Progenitor cell of endocrine pancreas (in vitro differentiated cells): ENCODE data around the gene PSMA4. TPM values are rescaled to one million over a fixed set of nuclear protein-coding genes. Genes with fewer than 3 reads are reported as not detected.
A peak's percentile ranks its signal among the peaks of the same experiment; 100 is the strongest.

Source experiments
- DNase-seq: peaks from one replicate; pipeline ENCODE4 v3.0.0; 2021; ENCODE audit warnings: low spot score; ENCODE audit not compliant: unreplicated experiment
- H3K27ac Mint-ChIP-seq: 2 replicates; pipeline ENCODE4 v1.8.0; 2021; ENCODE audit warnings: mild to moderate bottlenecking, moderate library complexity, mixed read lengths
- H3K27me3 Mint-ChIP-seq: 2 replicates; pipeline ENCODE4 v1.8.0; 2021; ENCODE audit warnings: mixed read lengths
- H3K36me3 Mint-ChIP-seq: 2 replicates; pipeline ENCODE4 v1.8.0; 2022; ENCODE audit warnings: mixed read lengths; ENCODE audit not compliant: insufficient read depth
- H3K4me1 Mint-ChIP-seq: 2 replicates; pipeline ENCODE4 v1.8.0; 2021; ENCODE audit warnings: low read depth, mixed read lengths
- H3K4me3 Mint-ChIP-seq: 2 replicates; pipeline ENCODE4 v1.8.0; 2021; ENCODE audit warnings: low read depth, mild to moderate bottlenecking, moderate library complexity, mixed read lengths
- H3K9me3 Mint-ChIP-seq: 2 replicates; pipeline ENCODE4 v1.8.0; 2021; ENCODE audit warnings: low read depth, mixed read lengths
- total RNA-seq: library from RNA; stranded (reverse); gene quantifications from 2 replicates; pipeline ENCODE4 v1.2.1, GENCODE V29; 2021
- TF ChIP-seq, protein P1 (sequence below): fragments of 200-600 bp; sonication (generic); IDR thresholded peaks from one replicate; pipeline ENCODE4 v1.5.0; 2021; ENCODE audit warnings: antibody characterized with exemption, mild to moderate bottlenecking; ENCODE audit not compliant: unreplicated experiment

Gene PSMA4
- total RNA-seq, 1 donor from 2014 or later = 214 TPM

DNA sequence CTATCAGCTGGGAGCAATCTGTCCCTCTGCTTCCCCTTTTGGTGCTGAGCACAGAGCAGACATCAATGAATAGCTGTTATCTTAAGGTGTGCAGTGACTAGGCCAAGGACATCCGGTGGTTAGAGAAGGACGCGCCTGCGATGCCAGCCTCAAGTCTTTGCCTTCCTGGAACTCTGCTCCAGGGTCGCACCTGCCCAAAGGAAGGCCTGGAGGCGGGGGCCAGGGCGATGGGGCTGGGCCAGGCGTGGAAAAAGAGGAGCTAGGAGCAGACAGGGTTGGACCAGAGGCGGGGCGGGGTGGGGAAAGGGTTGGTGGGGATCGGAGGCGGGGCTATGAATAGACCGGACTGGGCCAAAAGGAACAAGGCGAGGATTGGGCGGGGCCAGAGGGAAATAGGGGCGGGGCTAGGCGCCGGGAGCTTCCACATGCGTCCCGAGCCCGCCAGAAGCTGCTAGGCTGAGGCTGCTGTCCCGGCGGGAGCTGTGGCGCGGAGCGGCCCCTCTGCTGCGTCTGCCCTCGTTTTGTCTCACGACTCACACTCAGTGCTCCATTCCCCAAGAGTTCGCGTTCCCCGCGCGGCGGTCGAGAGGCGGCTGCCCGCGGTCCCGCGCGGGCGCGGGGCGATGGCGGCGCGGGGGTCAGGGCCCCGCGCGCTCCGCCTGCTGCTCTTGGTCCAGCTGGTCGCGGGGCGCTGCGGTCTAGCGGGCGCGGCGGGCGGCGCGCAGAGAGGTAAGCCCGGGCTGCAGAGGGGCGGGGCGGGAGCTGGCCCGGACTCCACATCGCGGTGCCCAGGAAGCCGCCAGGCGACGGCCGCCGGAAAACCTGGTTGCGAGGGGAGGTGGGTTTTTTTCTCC is 25.1 kb downstream of the PSMA4 start, which contains the start of gene CHRNA5:
TSS of gene CHRNA5 (plus strand) at position 424 of the 854 bp plus-strand sequence. CDS start at position 624, 200 bp downstream.
- Mint-ChIP-seq H3K27me3 (peaks cover 39% of the 10 kb centered on the region), H3K4me1 (peaks cover 6% of the 10 kb centered on the region), H3K9me3 (no peaks in the 10 kb centered on the region), H3K4me3 (peak within 1 kb of the TSS; percentile 84), H3K27ac (peak within 1 kb of the TSS; percentile 87), H3K36me3 (no peaks in the 10 kb centered on the region)
- DNase-seq = peak; percentile 95
- TF ChIP-seq, protein P1, sequence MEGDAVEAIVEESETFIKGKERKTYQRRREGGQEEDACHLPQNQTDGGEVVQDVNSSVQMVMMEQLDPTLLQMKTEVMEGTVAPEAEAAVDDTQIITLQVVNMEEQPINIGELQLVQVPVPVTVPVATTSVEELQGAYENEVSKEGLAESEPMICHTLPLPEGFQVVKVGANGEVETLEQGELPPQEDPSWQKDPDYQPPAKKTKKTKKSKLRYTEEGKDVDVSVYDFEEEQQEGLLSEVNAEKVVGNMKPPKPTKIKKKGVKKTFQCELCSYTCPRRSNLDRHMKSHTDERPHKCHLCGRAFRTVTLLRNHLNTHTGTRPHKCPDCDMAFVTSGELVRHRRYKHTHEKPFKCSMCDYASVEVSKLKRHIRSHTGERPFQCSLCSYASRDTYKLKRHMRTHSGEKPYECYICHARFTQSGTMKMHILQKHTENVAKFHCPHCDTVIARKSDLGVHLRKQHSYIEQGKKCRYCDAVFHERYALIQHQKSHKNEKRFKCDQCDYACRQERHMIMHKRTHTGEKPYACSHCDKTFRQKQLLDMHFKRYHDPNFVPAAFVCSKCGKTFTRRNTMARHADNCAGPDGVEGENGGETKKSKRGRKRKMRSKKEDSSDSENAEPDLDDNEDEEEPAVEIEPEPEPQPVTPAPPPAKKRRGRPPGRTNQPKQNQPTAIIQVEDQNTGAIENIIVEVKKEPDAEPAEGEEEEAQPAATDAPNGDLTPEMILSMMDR = no peak

DNA sequence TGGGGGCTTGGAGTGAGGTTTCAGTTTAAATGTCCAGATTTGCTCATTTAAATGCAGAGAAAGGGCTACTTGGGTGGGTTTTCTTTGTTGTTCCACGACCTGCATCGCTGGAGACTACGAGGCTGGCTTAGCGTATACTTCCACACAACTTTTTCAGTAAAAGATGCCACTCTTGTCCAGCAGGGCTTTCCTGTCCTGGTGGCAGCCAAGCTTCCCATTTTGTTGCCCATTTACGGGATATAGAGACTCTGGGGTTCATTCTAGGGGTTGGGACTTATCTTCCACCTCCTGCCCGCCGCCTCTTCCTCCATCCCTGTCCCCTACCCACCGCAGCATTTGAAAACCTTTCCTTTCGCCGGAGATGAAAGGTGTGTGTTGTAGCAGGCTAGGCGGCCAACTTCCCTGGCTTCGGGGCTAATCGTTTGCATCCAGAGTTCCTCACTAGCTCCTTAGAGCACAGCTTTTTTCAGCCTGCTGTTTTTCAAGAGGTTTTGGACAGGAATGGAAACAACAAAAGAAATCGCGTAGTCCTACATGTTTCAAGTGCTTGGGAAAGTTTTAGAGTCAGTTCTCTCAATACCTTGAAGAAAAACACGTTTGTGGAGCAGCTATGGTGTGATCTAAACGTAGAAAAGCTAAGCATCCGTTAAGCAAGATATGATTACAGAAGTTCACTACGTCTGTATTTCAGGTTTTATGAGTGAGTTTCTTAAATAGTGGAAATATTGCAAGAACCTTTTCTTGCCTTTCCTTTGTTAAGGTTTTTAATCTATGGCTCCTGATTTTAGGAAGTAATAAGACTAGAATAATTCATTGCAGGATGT is 25.9 kb downstream of the PSMA4 start:
- no peaks in the 10 kb centered on the region for H3K36me3 Mint-ChIP-seq
- H3K4me1 Mint-ChIP-seq = peaks cover 6% of the 10 kb centered on the region
- TF ChIP-seq, protein P1 = peak; percentile 32

DNA sequence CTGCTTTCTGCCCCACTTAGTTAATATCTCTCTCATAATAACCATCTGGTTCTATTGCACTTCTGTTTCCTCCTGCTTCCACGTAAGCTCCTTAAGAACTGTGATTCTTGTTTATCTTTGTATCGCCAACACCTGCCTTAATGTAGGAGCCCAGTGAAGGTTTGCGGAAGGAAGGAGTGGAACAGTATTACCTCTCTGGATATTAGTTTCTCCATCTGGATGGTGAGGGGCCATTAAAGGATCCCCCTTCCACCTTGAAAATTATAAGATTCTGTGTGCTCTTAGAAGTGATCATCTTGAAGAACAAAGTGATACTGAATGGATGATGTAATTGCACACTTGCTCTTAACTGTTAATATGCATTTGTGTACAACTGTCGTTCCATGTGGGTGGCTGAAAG is 27.3 kb downstream of the PSMA4 start:
- Mint-ChIP-seq H3K4me3 (no peak overlapping the region), H3K36me3 (no peaks in the 10 kb centered on the region), H3K27me3 (peaks cover 29% of the 10 kb centered on the region), H3K27ac (no peak overlapping the region), H3K9me3 (no peaks in the 10 kb centered on the region), H3K4me1 (peaks cover 6% of the 10 kb centered on the region)
- no peak for DNase-seq
- TF ChIP-seq, protein P1 = no peak

More for the DNA sequence above, 25.9 kb downstream of the PSMA4 start:
- peak overlapping the region; percentile 87 for H3K27ac Mint-ChIP-seq
- no peak for DNase-seq
- peak overlapping the region; percentile 84 for H3K4me3 Mint-ChIP-seq
- peaks cover 39% of the 10 kb centered on the region for H3K27me3 Mint-ChIP-seq
- H3K9me3 Mint-ChIP-seq = no peaks in the 10 kb centered on the region

DNA sequence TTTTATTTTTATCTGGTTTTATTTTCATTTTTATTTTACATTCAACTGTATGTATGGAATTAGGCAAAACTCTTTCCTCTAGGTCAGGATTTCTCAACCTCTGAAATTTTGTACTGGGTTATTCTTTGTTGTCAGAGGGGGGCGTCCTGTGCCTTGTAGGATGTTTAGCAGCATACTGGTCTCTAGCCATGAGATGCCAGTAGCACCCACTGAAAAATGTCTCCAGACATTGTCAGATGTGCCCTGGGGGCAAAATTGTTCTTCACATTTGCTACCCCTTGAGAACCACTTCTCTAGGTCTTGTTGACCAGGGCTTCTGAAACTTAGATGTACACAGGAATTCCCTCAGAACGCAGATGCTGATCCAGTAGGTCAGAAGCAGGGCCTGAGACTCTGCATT is 30.5 kb downstream of the PSMA4 start:
- H3K36me3 Mint-ChIP-seq = no peaks in the 10 kb centered on the region
- peaks cover 6% of the 10 kb centered on the region for H3K4me1 Mint-ChIP-seq
- TF ChIP-seq, protein P1 = no peak
- no peak for DNase-seq
- H3K27ac Mint-ChIP-seq = no peak overlapping the region
- H3K27me3 Mint-ChIP-seq = peaks cover 8% of the 10 kb centered on the region
- H3K4me3 Mint-ChIP-seq = no peak overlapping the region
- H3K9me3 Mint-ChIP-seq = no peaks in the 10 kb centered on the region

DNA sequence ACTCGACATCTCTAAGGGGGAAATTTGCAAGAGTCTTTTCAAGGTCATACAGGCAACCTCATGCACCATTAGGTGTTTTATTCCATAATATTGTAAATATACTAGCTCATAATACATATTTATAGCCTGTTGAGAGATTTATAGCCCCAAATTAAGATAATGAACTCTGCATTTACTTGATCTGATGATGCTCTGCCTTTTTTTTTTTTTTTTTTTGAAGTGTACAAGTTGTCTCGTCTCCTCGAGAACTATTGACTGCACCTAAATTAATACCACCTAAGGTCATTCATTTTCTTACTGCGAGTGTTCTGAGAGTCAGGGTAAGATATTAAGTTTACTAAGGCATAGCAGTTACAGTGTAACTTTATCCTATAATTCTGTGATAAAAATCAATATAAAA is 31.1 kb downstream of the PSMA4 start:
- H3K27me3 Mint-ChIP-seq = peaks cover 6% of the 10 kb centered on the region
- H3K9me3 Mint-ChIP-seq = no peaks in the 10 kb centered on the region
- H3K36me3 Mint-ChIP-seq = no peaks in the 10 kb centered on the region
- TF ChIP-seq, protein P1 = no peak
- DNase-seq = no peak
- peaks cover 2% of the 10 kb centered on the region for H3K4me1 Mint-ChIP-seq
- H3K4me3 Mint-ChIP-seq = no peak overlapping the region
- no peak overlapping the region for H3K27ac Mint-ChIP-seq
